HG02759 (cell line): Measurements from ENCODE around the gene CLGN.

Source experiments
- ATAC-seq: cut with Tn5 transposase; IDR thresholded peaks from one replicate; pipeline ENCODE4 v1.9.1; 2021; ENCODE audit warnings: mild to moderate bottlenecking, moderate library complexity; ENCODE audit not compliant: unreplicated experiment

CLGN gene

DNA sequence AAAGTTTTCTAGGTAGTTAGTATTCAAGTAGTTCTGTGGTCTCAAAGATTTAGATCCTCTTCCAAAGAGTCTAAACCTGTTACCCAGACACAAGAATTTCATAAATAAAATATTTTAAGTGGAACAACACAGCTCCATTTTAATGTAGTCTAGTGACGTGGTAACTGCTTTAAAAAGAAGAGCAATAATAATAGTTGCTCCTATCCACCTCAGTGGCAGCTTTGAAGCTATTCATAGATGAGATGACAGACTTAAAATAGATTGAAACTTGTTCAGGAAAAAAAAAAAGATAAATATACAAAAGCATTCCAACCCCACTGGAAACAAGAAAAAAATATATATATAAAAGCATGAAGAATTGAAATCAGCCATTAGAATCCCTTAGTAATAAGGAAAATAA is 39.4 kb downstream of the CLGN start:
- ATAC-seq = no peak

DNA sequence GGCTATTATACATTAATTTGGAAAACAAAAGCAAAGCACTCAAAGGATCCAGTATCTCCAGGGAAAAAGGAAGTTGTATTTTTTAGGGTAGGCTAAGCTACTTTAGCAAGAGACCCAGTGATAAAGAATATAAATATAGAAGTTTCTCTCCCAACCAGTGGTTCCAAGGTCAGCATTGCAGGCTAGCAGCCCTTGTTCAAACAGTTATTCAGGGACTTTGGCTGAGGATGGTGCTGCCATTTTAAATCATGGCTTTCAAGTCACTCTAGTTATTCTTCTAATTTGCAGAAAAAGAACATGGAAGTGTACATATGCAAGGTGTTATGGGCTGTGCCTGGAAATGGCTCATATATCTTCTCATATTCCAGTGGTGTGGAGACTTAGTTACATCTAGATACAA is 44.7 kb downstream of the CLGN start:
- no peak for ATAC-seq

DNA sequence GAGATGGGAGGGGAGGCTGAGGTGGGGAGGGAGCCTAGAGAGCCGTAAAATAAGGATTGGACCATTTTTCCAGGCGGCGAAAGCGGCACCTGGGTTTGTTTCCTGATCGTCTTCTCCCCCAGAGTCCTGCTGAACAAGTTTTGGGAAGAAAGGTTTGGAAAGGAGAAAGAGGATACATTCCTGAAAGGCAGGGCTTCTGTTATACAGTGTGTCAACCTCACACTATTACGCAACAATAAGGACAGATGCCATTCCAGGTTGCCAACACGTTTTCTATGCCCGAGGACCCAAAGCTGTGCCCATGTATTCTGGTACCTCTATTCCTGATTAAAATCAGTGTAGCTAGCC is 53.3 kb downstream of the CLGN start:
- no peak for ATAC-seq

DNA sequence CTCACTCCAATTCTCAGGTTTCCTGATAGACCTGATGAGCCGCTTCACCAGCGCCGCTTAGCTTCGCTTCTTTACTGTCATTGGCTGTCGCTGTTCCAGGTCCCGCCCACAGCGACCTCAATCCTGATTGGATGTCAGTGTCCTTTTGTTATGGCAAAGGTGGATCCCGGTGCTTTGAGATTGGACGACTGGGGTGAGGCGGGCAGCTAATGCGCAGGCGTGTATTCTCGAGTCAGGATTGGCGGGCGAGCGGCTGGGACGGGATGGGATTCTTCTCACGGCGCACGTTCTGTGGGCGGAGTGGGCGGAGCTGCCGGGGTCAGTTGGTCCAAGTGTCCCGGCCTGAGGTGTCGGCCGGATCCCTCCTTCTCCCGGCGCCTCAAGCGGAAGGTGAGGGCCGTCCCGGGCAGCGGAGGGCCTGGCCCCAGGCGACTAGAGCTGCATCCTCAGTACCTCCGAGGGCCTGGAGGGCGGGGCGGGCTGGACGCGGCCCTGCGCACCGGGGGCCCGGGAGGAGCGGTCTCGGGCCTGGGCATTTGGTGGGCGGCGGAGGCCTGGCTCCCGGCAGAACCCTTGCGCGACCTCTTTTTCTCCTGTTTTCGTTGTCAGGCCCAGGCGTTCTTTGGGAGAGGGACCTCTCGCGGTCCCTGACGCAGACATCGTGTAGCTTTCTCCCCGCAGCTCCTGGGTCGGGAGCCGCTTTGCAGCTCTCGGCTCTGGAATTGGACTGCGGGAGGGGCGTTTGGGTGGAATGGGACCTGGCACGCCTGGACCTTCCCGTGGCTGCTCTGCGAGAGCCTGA is 53.9 kb downstream of the CLGN start, which contains the start of gene SCOC:
Gene SCOC (plus strand): TSS at position 319 of the 802 bp plus-strand sequence. CDS start 5,525 bp downstream, outside the sequence.
- ATAC-seq = peak; percentile 93

DNA sequence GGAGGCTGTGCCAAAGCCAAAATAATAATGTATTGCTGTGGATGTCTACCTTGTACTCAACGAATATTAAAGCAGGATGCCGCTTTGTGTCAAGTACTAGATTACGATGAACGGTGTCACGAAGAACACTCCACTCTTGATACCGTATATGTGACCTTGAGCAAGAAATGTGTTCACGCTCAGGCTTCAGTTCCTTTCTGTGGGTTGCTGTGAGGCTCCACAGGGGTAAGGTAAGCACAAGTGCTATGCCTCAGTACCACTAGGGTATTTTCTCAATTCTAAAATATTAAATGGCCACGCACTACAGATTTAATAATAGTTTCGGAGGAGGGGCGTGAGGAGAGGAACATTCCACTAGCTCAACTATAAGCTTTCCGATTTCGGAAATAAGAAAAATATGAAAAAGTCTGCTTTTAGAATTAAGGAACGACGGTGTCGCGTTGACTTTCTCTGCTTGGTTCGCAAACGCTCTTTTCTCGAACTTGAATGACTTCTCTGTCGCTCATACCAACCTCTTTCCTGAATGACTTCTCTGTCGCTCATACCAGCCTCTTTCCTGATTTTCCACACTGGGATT is 54.6 kb downstream of the CLGN start:
- peak; percentile 55 for ATAC-seq

DNA sequence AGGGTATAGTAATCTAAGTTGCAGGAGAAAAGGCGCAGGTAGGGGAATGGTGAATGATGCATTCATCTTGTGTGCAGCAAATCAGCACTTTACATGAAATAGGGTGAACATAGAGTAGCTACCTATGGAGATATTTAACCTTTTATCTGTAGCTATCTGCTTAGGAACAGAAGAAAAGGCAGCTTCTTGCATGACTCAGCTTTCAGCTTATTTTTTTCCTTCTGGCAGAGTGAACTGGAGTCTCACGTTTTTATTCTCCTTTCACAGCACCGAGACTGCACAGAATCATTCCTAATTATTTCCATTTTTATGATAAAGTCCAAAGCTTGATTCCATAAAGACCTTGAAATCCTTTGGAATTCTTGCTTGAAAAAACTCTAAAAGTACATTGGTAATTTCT is 58.8 kb downstream of the CLGN start:
- no peak for ATAC-seq

DNA sequence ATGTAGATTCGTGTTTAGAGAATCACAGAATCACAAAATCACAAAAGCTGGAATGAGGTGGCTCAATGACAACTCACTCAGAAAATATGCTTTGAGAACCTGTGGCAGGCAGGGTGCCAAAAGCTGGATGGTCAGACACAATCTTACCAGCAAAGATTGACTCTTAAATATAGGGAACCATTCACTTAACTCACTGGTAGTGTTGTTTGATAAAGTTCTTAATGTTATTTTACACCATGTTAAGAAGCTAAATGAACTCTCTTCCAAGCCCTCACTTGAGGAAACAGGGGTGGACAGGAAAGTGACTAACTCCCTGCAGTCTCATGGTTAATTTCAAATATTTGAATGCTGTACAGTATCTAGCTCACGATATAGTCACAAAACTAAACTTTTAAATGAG is 59.7 kb downstream of the CLGN start:
- no peak for ATAC-seq

DNA sequence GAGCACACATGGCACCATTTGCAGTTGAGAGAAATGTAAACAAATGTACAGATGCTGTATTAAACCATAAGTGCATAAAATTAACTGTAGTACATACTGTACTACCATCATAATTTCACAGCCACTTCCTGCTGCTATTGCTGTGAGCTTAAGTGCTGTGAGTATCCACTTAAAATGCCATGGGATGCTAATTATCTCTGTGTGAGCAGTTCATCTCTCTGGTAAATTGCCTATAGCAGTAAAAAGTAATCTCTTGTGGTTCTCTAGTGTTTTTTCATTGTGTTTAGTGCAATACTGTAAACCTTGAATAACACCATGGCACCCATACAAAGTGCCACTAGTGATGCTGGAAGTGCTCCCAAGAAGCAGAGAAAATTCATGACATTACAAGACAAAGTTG is 63.9 kb downstream of the CLGN start:
- ATAC-seq = no peak

DNA sequence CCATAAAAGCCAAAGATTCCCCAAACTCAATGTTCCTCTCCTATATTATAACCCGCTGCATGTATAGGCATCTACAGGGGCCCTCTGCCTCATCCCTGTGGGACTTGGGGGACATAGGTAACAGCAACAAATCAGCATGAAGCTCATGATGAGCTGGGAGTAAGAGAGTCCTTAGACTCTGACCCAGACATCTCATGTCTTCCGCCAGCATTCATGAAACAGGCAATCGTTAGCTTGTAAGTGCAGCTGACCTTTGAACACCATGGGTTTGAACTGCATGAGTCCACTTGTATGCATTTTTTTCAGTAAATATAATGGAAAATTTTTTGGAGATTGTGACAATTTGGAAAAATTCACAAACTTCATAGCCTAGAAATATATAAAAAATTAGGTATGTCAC is 64.4 kb downstream of the CLGN start:
- ATAC-seq = no peak

DNA sequence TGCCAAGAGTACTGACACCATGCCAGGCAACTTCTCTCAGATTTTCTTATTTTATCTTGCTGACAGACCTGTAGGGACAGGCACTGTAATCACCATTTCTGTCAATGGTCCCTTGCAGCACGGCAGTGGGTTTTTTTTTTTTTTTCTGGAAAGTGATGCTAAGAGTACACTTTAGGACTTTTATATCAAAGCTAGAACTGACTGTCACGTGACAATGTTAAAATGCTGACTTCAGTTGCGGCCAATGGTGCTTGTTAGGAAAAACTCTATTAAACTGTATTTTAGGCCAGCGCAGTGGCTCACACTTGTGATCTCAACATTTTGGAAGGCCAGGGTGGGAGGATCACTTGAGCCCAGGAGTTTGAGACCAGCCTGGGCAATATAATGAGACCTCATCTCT is 66.3 kb downstream of the CLGN start:
- ATAC-seq = no peak

DNA sequence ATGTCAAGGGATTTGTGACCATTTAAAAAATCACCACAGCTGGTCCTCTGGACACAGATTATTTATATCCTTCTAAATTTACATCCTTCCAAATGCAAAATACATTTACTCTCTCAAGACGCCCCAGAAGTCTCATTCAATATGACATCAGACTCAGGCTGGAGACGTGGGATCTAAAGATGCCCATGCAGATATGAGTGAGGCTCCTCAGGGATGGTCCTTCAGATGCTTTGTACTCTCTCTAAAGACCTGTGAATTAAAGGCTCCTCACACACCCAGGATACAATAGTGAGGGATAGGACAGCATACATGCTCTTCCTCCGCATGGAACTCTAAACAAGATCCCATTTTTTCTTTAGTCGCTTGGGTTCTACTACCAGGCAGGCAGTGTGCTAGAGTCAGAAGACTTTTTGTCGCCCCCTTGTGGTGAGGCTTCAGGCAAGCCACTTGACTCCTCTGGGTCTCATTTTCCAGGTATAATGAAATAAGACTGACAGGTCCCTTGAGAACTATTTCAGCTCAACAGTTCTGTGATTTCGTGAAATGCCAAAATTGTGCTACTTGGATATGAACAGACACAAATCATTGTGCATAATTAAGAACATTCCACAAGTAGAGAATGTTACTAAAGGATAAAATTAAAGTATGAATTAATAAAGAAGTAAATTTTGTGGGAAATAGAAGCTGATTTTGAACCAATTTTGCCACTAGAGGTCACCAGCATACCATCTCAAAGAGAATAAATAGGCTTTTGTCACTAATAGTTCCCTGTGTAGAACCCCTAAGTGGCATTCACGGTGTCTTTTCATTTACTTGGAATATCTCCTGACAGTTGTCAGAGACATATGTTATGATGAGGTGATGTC is 67.7 kb downstream of the CLGN start:
- peak; percentile 99 for ATAC-seq

DNA sequence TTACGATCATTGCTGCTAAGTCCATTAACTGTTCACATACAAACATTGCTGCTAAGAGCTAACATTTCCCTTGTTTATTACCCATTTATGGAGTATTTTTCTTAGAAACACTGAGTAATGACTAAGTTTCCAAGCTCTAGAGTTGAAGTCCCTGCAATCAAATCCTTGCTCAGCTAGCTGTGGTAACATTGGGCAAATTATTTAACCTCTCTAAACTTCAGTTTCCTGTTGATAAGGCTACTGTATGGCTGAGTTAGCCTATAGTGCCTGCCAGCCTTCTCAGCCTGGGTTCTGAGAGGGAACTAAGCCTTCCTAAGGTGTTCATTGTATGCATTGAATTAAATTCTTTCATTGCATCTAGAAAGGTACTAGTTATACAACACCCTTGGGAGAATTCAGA is 69.2 kb downstream of the CLGN start:
- no peak for ATAC-seq

DNA sequence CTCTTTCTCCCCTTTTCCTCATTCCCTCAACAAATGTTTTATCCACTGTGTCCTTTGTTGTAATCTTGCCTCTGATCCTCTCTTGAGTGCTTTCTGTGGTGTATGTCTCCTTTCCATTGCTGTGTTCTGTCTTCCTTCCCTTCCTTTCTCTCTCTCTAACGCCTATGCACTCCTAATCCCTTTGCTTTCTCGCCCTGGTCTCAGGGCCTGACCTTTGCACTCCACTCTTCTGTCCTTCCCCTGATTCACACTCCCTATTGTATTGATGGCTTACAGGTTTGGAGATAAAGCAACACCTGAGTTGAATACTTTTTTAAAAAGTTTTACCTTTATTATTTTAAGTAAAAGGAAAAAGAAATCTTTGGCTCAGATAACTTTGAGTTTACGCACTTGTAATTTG is 69.6 kb downstream of the CLGN start:
- no peak for ATAC-seq

DNA sequence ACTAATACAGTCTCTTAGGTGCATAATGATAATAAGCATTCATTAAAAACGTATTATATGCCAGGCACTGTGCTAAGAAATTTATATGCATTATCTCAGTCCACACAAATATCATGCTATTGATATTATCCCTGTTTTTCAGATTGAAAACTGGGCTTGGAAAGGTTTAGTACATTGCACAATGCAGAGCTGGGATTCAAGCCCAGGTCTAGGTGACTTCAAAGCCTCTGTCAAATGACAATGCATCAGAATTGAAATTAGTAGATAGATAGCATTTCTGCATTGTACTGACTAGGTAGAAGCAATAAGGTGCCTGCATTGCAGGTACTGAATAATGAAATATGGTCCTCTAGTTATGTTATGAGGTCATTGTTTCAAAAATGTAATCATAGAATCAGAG is 72.2 kb downstream of the CLGN start:
- no peak for ATAC-seq

DNA sequence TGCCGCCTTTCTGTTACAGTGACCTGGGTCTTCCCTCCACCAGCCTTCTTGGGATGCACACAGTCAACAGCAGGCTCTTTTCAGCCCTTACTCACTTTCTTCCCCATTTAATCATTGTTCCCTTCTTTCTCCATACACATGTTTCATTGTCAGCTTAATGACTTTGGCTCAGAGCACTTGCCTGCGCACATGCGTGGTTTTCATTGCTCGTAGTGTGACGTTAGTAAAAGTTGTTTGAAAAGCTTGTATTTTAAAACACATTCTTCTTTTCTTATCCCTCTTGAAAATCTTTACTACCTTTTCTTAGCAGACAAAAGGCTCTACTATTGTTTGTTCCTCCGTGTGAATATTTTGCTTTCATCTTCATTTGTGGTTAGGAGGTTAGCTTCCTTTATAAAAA is 73.7 kb downstream of the CLGN start:
- no peak for ATAC-seq

DNA sequence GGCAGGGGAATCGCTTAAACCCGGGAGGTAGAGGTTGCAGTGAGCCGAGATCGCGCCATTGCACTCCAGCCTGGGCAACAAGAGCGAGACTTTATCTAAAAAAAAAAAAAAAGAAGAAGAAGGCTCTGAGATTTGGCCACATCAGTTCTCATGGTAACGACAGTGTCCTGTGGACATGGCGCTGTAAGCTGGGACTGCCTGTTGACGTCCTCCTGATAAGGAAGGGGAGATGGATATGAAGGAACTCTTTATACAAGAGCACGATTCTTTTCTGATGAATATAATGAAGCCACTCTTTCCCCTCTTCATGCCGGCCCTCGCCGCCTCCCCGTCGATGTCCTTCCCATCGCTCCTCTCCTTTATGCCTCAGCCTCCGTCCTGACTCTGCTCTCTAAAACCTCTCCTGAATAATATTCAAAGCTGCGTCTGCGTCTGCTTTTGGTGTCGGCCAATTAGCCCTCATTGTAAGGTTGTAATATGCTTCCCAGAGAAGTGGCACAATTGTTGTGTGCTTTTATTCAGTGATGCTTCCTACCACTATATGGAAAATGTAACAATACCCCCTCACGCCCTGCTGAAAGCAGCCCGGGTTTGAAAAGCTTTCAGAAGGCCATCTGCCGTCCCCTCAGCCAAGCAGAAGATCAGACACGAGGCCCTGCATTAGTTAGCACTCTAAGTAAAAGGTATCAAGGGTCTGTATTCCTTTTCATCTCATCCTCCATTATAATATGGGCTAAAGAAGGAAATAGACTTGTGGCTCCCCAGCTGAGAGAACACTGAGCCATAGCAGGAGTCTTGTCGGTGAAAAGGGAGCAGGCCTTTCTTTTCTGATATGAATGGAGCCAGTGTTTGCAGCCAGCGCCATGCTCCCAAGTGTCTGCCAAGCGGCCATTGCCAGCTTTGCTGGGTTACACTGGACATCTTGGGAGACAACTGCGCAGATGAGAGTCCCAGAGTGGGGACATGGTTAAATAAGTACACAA is 76.1 kb downstream of the CLGN start:
- no peak for ATAC-seq

DNA sequence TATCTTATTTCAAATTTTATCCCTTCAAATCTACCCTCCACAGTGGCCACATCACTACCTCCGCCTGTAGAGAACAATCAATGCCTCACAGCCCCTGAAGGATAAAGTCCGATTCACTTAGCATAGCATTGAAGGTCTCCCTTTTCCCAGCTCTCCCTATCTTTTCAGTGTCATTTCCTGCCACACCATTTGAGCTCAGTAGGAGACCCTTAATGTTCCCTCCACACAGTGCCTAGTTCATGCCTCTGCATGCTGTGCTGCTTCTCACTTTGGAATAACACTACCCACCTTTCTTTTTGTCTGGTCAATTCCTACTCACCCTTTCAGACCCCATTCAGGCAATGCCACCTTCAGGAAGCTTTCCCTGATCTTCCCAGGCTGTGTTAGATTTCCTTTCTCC is 77.6 kb downstream of the CLGN start:
- ATAC-seq = no peak

DNA sequence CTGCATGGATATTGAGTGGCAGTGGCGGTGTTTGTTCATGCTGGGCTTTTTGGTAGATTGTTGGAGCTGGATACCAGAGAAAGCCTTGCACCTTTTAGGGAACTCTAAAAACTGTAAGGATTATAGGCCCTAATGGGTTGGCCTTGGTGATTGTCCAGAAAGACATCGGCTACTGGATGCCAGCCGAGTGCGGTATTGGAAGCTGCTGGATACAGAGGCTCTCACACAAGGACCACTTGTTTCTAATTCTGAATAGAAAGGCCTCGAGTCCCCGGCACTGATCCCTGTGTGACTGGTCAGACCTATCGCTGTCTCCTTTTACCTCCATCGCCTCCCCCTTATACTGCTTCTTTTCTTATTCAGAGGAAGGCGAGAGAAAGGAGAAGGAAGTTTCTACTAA is 81.3 kb downstream of the CLGN start:
- no peak for ATAC-seq

DNA sequence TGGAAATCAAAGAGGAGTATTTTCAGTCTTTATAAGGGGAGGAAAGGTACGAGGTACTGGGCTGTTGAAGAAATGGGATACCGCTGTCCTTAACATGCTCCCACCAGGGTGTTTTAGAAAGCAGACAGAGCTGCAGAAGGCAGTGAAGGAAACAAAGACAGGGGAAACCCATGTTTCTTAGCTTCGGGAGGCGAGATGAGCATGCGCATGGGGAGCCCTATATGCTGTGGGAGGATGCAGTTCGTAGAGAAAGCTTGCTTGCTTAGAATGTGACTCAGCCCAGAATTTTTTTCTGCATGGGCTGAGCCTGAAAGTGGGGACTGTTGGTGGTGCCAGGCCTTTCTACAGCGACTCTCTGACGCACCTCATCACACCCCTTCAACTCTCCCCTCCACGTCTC is 82.8 kb downstream of the CLGN start:
- ATAC-seq = no peak

DNA sequence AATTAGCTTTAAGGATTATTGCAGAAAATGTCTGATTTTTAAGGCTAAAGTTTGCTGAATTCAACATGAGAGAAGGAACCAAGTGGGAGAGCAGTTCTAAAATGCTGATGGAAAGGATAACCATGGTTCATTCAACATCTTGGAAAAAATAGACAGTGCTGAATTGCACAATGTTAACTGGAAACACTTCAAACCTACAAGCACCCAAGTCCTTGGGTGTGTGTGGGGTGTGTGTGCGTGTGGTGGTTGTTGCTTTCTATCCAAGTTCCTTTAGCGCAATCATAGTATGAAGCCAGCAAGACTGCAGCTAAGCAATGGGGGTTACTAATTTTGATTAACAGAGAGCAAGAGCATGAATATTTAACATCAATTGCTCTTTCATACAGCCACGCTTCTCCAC is 83.3 kb downstream of the CLGN start:
- ATAC-seq = no peak

DNA sequence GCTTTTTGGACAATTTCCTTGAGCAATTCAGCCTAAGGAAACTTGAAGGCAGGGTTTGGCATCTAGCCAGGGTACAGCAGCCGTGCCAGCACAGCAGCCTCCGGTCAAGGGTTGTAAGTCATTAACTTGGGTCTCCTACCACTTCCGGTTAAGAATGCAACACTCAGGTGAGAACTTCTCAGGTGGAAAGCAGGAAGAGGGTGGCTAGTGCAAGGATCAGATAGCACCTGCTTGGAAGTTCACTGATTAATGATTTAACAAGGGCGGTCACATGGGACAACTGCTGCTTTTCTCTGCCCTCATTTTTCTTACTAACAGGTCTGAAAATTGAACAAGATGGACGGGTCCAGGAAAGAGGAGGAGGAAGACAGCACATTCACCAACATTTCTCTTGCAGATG is 84.1 kb downstream of the CLGN start:
- ATAC-seq = peak; percentile 91
